ENCODE measurements around the gene TMEM151B. TPM values are rescaled to one million over a fixed set of nuclear protein-coding genes. Genes with fewer than 3 reads are reported as not detected.

TMEM151B gene
- total and polyA plus RNA-seq, 2 of the 13 experiments (the other 11 are each of a cell fraction or from before 2014, with no cell fraction given) = not detected

- FAIRE-seq (no peak), ATAC-seq (no peak), DNase-seq (ENCODE audit: low spot score) (no peak)
- H3K9me3 ChIP-seq (ENCODE audit: low read length) = no peaks in the 10 kb centered on the region
- no peak overlapping the region for H3K27ac ChIP-seq (ENCODE audit: extremely low read length, insufficient read depth, low read length)
- TF ChIP-seq ASH2L (IDR thresholded peaks at IDR 0.05; ENCODE audit: insufficient read length, low read depth, low read length) (no peak), ZNF431 (CRISPR knock-in tag; IDR thresholded peaks at IDR 0.05; ENCODE audit: borderline replicate concordance, low read depth) (no peak), ZNF281 (CRISPR knock-in tag; IDR thresholded peaks at IDR 0.05; ENCODE audit: borderline replicate concordance) (no peak), ZNF460 (CRISPR knock-in tag; IDR thresholded peaks at IDR 0.05; ENCODE audit: borderline replicate concordance) (no peak), ATF7-NPFF (CRISPR knock-in tag; IDR thresholded peaks at IDR 0.05; ENCODE audit: low read depth) (no peak), RFX1 (IDR thresholded peaks at IDR 0.05) (no peak), ZBTB38 (CRISPR knock-in tag; IDR thresholded peaks at IDR 0.05) (no peak), ZNF251 (CRISPR knock-in tag; IDR thresholded peaks at IDR 0.05) (no peak), E2F1 (CRISPR knock-in tag; IDR thresholded peaks at IDR 0.05) (no peak), ZNF17 (CRISPR knock-in tag; IDR thresholded peaks at IDR 0.05) (no peak), BATF2 (CRISPR knock-in tag; IDR thresholded peaks at IDR 0.05) (no peak), ZNF616 (CRISPR knock-in tag; IDR thresholded peaks at IDR 0.05; ENCODE audit: low read depth) (no peak), ZNF674 (CRISPR knock-in tag; IDR thresholded peaks at IDR 0.05; ENCODE audit: low read depth) (no peak), ZNF597 (CRISPR knock-in tag; IDR thresholded peaks at IDR 0.05) (no peak), RXRA (CRISPR knock-in tag; IDR thresholded peaks at IDR 0.05) (no peak), MEIS1 (CRISPR knock-in tag; IDR thresholded peaks at IDR 0.05; ENCODE audit: borderline replicate concordance) (no peak), ZBTB34 (CRISPR knock-in tag; IDR thresholded peaks at IDR 0.05) (no peak)
- TF ChIP-seq, protein P1, sequence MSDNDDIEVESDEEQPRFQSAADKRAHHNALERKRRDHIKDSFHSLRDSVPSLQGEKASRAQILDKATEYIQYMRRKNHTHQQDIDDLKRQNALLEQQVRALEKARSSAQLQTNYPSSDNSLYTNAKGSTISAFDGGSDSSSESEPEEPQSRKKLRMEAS (IDR thresholded peaks at IDR 0.05) = no peak
- no peaks in the 10 kb centered on the region for H3K4me1 ChIP-seq (ENCODE audit: insufficient read depth, low read length)
- intact Hi-C loops (cut with micrococcal nuclease; ENCODE audit: unreplicated experiment) = loop anchor here (1.0 kb wide), 1 partner anchor 36 kb away; no protein-coding TSS in a partner anchor
- H2AFZ ChIP-seq (ENCODE audit: low read length) = no peak overlapping the region
- no peaks in the 10 kb centered on the region for H4K20me1 ChIP-seq (ENCODE audit: insufficient read depth, low read length)
- H3K79me2 ChIP-seq (ENCODE audit: insufficient read depth, low read length) = no peaks in the 10 kb centered on the region
- H3K9ac ChIP-seq (ENCODE audit: insufficient read depth, low read depth, low read length) = no peak overlapping the region
- no TSS peak for BruUV-seq (replicated peaks)
- ChIA-PET POLR2A (interaction anchor here (1.5 kb wide), 1 partner anchor 47 kb away, joined by 5 read pairs; no protein-coding TSS in a partner anchor), CTCF (ENCODE audit: low intra/inter-chr PET ratio, low total read pairs) (interaction anchor here (3.9 kb wide), 1 partner anchor 36 kb away, joined by 37 read pairs; no protein-coding TSS in a partner anchor)
- in situ Hi-C loops (cut with HindIII; ENCODE audit: extremely low pct_ligation_motif_present, low pct_unique_long_range_greater_than_20kb) = no loop called here
- H3K4me2 ChIP-seq (ENCODE audit: low read depth, low read length) = no peak overlapping the region
- no peaks in the 10 kb centered on the region for H3K27me3 ChIP-seq (ENCODE audit: control insufficient read depth in 1 of 2, insufficient read depth in 2 of 2, low read length in 2 of 2)
- no peak overlapping the region for H3K4me3 ChIP-seq (replicated peaks in 1 of 3; ENCODE audit: insufficient read depth in 1 of 3, low read depth in 2 of 3, low read length in 3 of 3)
- WGBS (ENCODE audit: low lambda C conversion rate) = 97% methylated on average over 4 of the region's 6 CpGs
- peaks cover 50 to 66% of the 10 kb centered on the region in 2 experiments for H3K36me3 ChIP-seq (replicated peaks in 1 of 2; ENCODE audit: control insufficient read depth in 1 of 2, insufficient read depth in 2 of 2, low read length in 2 of 2)
Measured at GRCh38 chr6:44303842-44304241, 33.6 kb downstream of the TMEM151B start.

Data from HepG2 (cell line).